Measurements from ENCODE around the gene ZNF536.
"Not testable (repeated sequence)": the region's sequence is repeated elsewhere in the genome, so short reads cannot be mapped to it uniquely, and the experiment has no call there.

ZNF536 gene

DNA sequence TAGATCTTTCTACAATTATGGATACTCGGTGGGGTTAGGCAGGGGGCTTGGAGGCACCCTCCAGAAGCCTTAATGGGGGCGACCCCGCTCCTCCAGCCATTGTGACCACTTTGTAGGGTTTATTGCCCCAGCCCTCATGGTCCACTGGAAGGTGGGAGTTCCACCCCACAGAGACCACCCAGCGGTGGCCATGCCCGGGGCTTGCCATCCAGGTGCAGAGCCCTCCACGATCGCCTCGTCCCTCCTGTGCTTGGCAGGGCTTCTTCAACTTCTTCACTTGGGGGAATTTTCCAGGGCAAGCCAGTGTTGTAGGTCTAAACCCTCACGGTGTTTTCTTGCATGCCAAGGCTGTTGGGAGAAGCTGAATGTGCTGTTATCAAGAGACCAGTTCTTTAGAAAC, 16.1 kb downstream of the ZNF536 start:
- DNase-seq (ENCODE audit: low read depth, low spot score), result no peak

DNA sequence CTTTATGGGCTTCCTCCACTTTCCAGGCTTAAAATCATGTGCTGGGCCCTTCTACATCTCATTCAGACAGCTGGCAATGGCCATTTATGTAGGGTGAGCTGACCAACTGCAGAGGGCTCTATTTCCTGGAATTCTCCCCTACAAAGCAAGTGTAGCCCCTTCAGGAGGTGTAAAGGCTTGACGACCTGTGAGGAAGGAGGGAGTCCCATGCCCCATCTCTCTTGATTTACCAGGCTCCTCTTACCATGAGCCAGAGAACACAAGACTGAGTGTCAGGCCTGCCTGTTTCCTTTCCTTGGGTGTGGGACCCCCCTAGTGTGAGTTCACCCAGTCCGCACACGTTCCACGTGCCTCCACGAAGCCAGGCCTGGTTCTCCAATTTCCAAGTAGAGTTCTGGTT, 16.6 kb downstream of the ZNF536 start:
- no peak for DNase-seq (ENCODE audit: low read depth, low spot score)

DNA sequence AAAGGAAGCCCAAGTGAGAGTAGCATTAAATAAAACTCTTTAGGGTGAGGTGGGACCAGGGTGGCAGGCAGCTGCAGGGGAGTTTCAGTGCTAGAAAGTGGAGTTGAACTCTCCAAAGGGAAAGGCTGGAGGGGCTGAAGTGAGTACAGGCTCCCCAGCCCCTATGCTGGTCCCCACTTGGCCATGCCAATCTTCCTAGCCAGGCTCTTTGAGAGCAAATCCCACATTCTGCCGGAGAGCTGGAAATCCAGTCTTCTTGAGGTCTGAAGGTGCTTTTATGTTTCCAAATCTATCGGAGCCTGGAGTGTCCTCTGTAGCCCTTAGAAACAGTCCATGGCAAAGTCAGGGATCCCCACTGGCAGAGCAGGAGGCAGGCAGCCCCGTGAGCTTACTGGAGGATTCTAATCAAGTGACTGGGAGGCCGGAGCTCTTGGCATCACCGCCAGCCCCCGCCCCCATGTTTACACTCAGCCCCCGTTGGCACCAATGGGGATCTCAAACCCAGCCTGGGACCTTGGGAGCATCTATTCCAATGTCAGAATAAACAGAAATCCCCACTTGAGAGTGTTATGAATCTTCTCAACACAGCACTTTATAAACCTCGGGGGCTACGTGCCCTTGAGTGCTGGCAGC, 18.3 kb downstream of the ZNF536 start:
- no peak for DNase-seq (ENCODE audit: low read depth, low spot score)

DNA sequence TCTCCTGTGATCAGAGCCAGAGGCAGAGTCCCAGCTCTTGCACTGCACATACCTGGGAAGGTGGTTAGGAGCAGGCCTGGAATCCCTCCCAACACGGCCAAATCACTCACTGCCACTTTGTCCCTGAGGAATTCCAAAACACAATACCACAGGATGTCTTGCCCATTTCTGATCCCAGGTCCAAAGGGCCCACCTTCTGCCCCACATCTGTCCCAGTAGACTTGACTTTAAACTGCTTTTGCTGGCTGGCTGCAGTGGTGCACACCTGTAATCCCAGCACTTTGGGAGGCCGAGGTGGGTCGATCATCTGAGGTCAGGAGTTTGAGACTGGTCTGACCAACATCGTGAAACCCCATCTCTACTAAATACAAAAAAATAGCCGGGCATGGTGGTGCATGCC, 18.9 kb downstream of the ZNF536 start:
- no peak for DNase-seq (ENCODE audit: low read depth, low spot score)

DNA sequence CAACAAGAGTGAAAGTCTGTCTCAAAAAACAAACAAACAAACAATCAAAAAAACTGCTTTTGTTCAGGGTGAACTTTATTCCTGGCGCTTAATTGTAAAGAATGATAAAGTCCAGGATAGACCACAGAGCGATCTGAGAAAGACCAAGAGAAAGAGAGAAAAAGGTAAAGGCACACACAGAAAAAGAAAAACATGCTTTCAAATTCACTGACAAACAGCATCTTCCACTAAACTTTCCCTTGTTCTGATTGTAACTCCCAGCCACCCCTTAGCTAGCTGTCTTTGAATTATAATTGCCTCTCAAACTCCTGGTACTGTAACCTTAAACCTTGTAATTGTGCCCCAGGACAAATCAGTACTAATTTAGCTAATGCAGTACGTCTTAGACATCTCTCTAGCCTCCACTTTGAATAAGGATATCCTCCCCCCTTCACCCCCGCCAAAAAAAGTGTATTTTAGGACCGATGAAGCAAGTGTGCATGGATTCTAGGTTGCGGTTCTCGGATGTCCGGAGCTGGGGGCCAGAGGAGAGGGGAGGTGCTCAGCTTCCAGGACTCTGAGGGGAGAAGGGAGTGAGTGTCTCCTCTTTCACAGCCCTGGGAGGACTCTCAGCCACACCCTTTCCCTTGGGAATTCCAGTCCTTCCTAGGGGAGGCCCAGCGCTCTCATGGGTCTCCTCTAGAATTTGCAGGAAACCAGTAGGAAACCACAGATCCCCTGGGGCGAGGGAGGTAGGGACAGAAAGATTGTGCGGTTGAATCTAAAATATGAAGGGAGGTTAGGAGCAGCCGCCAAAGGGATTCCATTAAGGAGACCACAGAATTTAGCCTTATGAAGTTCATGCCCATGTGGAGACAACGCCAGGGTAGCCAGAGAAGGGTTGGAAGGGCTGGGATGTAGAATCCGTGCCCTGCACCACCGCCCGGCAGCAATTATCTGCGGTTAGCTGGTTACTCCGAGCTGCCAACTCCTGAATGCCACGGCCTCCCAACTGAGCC, 19.7 kb downstream of the ZNF536 start:
- peak; percentile 70 for DNase-seq (ENCODE audit: low read depth, low spot score)

DNA sequence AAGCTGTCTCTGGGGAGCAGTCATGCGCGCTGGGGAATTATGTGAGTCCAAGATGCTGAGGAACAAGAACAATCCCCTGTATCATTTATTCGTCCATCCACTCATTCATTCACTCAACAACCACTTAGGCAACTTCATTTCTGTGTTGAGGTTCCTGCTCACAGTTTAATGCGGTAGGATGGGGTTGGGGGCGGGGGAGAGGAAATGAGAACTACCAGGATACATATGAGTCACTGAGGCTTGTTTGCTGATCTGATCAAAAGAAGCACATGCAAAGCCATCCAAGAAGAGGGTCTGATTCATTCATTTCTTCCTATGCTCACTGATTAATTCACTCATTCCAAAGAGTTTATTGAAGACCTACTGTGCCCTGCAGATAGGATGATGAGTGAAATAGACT, 20.9 kb downstream of the ZNF536 start:
- no peak for DNase-seq (ENCODE audit: low read depth, low spot score)

DNA sequence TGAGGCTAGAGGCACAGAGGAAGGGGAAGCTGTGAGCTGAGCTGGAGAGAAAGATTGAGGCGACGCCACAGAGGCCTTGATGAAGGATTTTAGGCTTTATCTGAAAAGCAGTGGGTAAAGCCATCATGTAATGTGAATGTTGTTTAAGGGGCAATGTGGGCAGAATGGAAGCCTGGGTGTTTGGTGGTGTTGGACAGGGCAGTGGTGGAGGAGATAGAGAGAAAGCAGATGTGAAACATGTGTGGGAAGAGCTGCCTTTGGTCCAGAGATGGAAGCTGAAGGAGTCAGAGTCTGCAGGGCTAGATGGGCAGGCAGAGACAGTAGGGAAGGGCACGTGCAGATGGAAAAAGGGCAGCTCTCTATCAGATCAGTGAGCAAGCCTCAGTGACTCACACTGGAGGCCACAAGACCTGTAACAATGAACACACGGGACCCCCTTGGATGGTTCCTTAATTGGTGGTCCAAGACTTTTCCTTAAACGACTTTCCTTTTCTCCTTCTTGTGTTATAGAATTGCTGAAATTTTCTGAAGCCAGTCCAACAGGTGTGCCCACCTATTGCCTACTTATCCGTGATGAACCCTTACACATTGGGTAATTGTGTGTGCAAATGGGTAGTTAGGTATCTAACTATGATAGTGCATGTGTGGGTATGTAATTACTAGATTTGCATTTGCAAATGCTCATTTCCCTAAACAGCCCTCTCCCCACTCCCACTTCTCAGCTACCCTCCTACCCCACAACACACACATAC, 21.7 kb downstream of the ZNF536 start:
- no peak for DNase-seq (ENCODE audit: low read depth, low spot score)

DNA sequence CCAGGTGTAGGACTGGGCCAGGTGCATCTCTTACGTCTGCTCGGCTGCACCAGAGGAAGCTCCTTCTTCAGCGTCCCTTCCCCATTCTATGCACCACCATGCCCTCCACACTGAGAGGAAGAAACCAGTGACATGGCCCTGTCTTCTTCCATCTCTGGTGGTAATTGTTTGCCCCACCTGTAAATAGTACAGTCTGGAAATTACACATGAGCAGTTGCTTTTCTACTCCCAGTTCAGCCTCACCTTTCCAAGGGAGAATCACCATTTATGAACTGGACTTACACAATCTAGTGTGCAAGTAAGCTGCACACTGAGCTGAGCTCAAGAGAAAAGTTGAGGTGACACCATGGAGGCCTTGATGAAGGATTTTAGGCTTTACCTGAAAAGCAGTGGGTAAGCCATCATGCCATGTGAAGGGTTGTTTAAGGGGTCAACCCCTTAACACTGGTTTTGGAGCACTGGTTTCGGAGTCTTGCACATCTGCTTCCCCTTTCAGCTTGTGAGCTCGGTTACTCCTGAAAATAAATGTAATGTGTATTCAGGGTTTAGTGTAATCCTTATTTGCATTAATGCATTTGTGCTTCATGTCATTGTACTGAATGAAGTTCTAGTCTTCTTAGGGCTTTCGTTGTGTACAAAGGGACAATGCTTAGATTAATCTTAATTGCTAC, 22.4 kb downstream of the ZNF536 start:
- DNase-seq (ENCODE audit: low read depth, low spot score), result no peak

DNA sequence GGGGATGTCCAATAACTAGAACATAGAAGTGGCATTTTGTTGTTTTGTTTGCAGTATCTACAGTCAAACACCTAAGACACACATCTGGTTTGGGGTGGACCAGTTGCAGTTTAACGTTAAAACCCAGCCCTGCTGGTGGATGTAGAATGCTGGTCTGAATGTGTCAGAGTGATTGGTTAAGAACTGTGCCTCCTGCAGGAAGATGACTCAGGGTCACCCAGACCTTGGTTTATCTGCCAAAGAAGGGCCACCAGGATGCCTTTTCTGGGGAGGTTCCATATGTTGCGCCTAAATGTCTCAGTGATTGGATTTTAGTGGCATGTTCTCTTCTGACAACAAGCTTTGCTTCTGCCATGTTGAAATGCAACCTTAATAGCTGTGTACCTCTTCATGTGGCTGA, 23.1 kb downstream of the ZNF536 start:
- no peak for DNase-seq (ENCODE audit: low read depth, low spot score)

DNA sequence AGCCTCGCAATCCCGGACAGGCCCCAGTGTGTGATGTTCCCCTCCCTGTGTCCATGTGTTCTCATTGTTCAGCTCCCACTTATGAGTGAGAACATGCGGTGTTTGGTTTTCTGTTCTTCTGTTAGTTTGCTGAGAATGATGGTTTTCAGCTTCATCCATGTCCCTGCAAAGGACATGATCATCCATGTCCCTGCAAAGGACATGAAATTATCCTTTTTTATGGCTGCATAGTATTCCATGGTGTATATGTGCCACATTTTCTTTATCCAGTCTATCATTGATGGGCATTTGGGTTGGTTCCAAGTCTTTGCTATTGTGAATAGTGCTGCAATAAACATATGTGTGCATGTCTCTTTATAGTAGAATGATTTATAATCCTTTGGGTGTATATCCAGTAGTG, 26.4 kb downstream of the ZNF536 start:
- not testable (repeated sequence) for DNase-seq (ENCODE audit: low read depth, low spot score)

DNA sequence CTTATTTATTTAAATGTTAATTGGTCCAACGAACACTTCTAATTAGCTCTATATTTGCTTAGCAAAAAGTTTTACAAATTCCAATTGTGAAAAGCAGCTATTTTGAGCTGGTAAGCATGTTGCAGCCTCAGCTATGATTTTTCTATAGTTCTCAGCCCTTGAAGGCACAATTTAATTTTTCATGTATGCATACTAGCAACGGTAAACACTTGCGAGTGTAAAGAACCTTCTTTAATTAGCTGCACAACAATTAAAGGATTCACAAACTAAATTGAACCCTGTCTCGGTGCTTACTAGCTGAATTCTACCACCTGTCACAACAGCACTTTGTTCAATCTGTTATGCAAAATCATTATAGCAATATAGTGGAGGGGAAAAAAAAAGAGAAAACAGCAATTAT, 29.8 kb downstream of the ZNF536 start:
- DNase-seq (ENCODE audit: low read depth, low spot score), result no peak

DNA sequence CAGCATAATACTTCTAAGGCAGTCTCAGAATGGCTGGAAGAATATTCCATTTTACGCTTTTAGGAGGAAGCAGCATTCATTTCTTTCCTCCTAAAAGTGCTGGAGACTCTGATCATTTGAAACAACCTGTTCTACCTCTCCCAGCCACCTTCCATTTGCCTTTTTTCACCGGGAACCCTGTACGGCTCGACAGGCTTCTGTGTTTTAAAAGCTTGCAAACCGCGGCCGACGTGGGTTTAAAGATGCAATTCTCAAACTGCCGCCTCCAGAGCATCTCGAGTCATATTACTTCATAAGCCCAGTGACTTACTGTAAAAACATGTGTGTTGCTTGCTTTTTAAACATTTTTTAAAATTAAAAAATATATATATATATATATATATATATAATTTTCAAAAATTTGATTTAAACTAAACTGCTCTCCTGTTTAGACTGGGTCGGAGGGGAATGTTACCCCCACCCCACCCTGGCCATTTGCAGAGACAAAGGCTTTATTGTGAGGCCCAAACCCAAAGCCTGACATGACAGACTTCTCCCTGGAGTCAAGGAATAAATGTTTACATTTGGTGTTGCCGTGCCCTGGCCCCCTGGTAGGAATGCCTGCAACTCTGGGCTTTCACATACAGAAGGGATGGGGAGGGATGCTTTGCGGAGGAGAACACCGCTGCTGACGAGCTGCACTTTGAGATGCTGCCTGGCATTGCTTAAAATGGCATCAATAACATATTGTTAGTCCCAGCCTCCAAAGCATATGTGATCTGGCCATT, 30.4 kb downstream of the ZNF536 start:
- no peak for DNase-seq (ENCODE audit: low read depth, low spot score)

DNA sequence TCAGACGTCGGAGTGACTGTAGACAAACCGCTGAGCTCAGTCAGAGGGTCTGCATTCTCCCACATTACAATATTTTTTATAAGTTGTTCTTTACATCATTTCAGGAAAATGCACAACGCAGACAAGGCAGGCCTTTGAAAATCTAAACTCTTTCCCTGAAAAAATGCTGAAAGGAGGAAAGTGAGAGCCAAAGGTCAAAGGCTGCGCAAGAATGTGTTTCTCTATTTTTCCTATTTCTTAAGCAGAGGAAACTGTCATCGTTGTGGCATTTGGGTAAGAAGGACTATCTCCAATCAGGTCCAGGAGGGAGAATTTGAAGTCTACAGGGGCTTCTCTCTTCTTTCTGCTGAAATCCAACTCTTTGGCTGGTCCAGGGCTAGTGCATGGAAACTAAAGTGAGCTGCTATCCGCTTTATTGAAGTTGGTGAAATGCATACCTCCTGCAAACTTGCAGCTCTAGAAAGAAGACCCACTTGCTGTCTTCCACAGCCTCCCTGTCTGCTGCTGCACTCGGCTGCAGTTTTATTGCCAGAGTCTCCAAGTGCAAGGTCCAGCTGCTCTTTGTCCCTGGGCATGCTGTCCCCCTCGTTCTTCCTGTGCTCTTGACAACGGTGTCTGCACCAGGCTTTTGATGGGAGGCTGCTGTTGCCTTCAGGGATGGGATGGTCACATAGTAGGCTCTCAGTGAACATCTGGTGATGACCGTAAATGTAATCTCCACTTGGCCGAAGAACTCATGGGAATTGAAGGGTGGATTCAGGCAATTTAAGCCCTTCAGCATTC, 31.2 kb downstream of the ZNF536 start:
- no peak for DNase-seq (ENCODE audit: low read depth, low spot score)

DNA sequence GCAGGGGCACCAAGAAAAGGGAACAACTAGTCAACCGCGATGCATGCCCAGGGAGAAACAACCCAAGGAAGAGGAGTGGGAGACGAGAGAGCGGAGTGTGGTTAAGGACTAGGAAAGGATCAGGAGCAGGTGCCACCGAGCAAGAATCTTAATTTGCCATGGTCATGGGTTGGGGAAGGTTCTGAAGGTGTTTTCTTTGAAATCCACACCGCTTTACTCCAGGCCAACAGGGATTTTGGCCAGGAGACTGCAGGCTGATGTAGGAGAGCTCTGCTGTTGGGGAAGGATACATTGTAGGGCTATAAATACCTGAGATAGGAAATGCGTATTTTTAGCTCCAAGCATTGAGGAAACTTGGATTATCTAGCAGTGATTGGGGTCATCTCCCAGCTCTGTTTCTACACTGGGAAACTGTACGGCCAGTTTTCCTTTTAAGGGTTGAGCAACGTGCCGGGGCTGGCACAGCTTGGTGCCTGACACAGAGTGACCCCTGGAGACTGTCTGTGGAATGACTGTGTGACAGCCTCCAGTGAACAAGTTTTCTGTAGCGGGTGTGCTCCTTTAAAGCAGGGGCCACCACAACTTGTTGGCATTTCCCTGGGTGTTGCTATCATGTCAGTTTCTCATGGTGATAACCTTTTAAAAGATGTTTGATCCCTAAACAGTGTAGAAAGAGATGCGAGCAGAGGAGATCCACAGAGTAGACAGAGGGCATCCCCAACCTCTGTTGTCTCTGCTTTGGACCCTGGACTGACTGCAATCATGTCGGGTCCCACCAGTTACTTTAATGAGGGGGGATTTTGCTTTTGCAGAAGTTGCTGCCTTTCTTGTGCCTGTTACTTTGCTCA, 34.3 kb downstream of the ZNF536 start:
- DNase-seq (ENCODE audit: low read depth, low spot score), result peak; percentile 43

DNA sequence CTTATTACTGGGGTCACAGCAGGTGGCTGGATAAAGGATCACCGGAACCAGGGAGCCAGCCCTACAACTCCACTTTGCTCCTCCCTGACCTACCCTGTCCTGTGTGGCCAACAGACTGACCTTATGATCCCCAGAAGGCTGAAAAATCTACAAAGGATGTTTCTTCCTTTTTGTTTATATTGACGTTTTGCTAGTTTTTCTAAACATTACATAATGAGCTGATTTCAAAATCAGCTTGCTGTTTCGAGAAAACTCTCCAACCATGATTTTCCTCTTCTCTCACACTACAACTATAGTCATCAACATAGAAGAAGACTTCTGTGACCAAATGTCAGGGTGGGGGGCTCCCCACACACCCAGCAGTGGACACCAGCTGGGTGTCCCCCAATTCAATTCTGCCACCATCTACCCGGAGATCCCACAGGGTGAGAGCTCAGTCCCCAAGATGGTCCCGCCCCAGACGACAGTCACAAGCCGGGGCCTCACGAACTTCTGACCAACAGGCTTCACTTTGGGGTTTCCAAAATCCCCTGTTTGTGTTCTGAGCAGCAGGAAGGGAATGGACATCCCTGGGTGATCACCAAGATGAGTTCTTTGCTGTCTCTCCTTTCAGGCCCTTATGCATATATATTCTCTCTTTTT, 35.0 kb downstream of the ZNF536 start:
- DNase-seq (ENCODE audit: low read depth, low spot score), result no peak

DNA sequence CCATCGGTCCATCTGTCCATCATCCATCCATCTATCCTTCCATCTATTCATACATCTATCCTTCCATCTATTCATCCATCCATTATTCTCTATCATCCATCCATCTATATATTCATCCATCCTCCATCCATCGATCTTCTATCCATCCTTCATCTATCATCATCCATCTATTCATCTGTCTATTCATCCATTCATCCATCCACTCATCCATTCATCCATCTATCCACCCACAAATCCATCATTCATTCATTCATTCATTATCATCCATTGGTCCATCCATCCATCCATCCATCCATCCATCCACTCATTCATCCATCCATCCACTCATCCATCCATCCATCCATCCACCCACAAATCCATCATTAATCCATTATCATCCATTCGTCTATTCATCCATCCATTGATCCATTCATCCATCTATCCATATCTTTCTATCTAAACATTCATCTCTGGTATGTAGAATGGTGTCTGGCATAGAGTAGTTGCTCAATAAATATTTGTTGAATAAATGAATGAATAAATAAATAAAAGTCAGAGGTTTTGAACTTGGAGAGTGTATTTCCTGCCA, 36.6 kb downstream of the ZNF536 start:
- DNase-seq (ENCODE audit: low read depth, low spot score), result no peak

DNA sequence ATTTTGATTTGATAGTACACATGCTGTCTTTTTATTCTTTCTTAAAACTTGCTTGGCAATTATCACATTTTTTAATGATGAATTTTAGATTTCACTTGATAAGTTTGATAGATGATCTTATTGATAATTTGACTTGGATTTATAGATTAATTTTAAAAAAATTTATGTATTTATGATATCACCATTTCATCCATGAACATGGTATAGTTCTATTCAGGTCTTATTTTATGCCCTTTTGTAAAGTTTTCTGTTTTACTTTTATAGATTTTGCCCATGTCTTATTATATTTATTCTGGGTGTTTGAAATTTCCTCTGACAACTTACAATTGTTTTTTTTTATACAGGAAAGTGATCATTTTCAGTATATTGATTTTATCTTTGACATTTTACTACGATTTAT, 39.5 kb downstream of the ZNF536 start:
- no peak for DNase-seq (ENCODE audit: low read depth, low spot score)

DNA sequence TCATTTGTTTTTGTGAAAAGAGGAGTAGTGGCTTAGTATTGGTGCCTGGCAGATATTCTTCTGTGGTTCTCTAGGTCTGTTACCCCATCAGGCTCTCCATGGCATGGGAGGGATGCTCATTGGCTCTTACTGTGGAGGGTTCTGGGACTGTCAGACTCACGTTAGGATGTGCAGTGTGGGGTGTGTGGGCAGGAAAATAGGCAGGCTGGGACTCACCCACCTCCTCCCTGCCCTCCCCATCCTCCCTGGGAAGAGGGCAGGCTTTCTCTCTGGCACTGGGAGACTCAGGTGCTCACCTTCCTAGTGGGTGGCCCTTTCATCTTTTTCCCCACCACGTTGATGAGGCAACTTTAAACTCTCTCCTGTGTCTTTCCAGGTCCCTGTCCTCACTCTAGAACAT, 44.2 kb downstream of the ZNF536 start:
- DNase-seq (ENCODE audit: low read depth, low spot score), result no peak
